ENCODE results near the gene NUP98.

NUP98 gene

GRCh38 chr11:3833449-3833848 lies 36.1 kb upstream of the NUP98 start:
- ATAC-seq (ENCODE audit: low read depth) (no peak), DNase-seq (ENCODE audit: low spot score) (no peak)
- no peak overlapping the region for H3K4me3 ChIP-seq (ENCODE audit: severe bottlenecking)
- H3K27me3 ChIP-seq (ENCODE audit: insufficient read depth, poor library complexity, severe bottlenecking), result no peaks in the 10 kb centered on the region
- peaks cover 45% of the 10 kb centered on the region for H3K36me3 ChIP-seq (ENCODE audit: low read depth)
- H3K9me3 ChIP-seq (ENCODE audit: severe bottlenecking), result no peaks in the 10 kb centered on the region
- H3K4me1 ChIP-seq (ENCODE audit: insufficient read depth, poor library complexity, severe bottlenecking), result no peaks in the 10 kb centered on the region
- TF ChIP-seq, protein P1, sequence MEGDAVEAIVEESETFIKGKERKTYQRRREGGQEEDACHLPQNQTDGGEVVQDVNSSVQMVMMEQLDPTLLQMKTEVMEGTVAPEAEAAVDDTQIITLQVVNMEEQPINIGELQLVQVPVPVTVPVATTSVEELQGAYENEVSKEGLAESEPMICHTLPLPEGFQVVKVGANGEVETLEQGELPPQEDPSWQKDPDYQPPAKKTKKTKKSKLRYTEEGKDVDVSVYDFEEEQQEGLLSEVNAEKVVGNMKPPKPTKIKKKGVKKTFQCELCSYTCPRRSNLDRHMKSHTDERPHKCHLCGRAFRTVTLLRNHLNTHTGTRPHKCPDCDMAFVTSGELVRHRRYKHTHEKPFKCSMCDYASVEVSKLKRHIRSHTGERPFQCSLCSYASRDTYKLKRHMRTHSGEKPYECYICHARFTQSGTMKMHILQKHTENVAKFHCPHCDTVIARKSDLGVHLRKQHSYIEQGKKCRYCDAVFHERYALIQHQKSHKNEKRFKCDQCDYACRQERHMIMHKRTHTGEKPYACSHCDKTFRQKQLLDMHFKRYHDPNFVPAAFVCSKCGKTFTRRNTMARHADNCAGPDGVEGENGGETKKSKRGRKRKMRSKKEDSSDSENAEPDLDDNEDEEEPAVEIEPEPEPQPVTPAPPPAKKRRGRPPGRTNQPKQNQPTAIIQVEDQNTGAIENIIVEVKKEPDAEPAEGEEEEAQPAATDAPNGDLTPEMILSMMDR (IDR thresholded peaks at IDR 0.05; ENCODE audit: poor library complexity, severe bottlenecking), result no peak
- H3K27ac ChIP-seq (ENCODE audit: poor library complexity, severe bottlenecking), result no peak overlapping the region

- Histone ChIP-seq H3K27ac (ENCODE audit: poor library complexity, severe bottlenecking) (no peak overlapping the region), H3K4me3 (ENCODE audit: severe bottlenecking) (no peak overlapping the region), H3K36me3 (ENCODE audit: low read depth) (peaks cover 40% of the 10 kb centered on the region), H3K9me3 (ENCODE audit: severe bottlenecking) (no peaks in the 10 kb centered on the region), H3K27me3 (ENCODE audit: insufficient read depth, poor library complexity, severe bottlenecking) (no peaks in the 10 kb centered on the region), H3K4me1 (ENCODE audit: insufficient read depth, poor library complexity, severe bottlenecking) (no peaks in the 10 kb centered on the region)
- no peak for ATAC-seq (ENCODE audit: low read depth)
- TF ChIP-seq, protein P1 (IDR thresholded peaks at IDR 0.05; ENCODE audit: poor library complexity, severe bottlenecking), result no peak
- DNase-seq (ENCODE audit: low spot score), result no peak
Observed at GRCh38 chr11:3832816-3833215, 35.5 kb upstream of the NUP98 start.

GRCh38 chr11:3831378-3832239 lies 34.3 kb upstream of the NUP98 start:
- Histone ChIP-seq H3K4me3 (ENCODE audit: severe bottlenecking) (no peak overlapping the region), H3K36me3 (ENCODE audit: low read depth) (peaks cover 49% of the 10 kb centered on the region), H3K4me1 (ENCODE audit: insufficient read depth, poor library complexity, severe bottlenecking) (no peaks in the 10 kb centered on the region), H3K9me3 (ENCODE audit: severe bottlenecking) (no peaks in the 10 kb centered on the region), H3K27ac (ENCODE audit: poor library complexity, severe bottlenecking) (no peak overlapping the region), H3K27me3 (ENCODE audit: insufficient read depth, poor library complexity, severe bottlenecking) (no peaks in the 10 kb centered on the region)
- no peak for ATAC-seq (ENCODE audit: low read depth)
- DNase-seq (ENCODE audit: low spot score), result no peak
- TF ChIP-seq, protein P1 (IDR thresholded peaks at IDR 0.05; ENCODE audit: poor library complexity, severe bottlenecking), result no peak

- no peaks in the 10 kb centered on the region for H3K27me3 ChIP-seq (ENCODE audit: insufficient read depth, poor library complexity, severe bottlenecking)
- H3K36me3 ChIP-seq (ENCODE audit: low read depth), result peaks cover 49% of the 10 kb centered on the region
- ATAC-seq (ENCODE audit: low read depth), result no peak
- TF ChIP-seq, protein P1 (IDR thresholded peaks at IDR 0.05; ENCODE audit: poor library complexity, severe bottlenecking), result no peak
- no peak overlapping the region for H3K4me3 ChIP-seq (ENCODE audit: severe bottlenecking)
- no peak overlapping the region for H3K27ac ChIP-seq (ENCODE audit: poor library complexity, severe bottlenecking)
- H3K9me3 ChIP-seq (ENCODE audit: severe bottlenecking), result no peaks in the 10 kb centered on the region
- H3K4me1 ChIP-seq (ENCODE audit: insufficient read depth, poor library complexity, severe bottlenecking), result no peaks in the 10 kb centered on the region
- no peak for DNase-seq (ENCODE audit: low spot score)
Observed at GRCh38 chr11:3830730-3831129, 33.4 kb upstream of the NUP98 start.

DNA sequence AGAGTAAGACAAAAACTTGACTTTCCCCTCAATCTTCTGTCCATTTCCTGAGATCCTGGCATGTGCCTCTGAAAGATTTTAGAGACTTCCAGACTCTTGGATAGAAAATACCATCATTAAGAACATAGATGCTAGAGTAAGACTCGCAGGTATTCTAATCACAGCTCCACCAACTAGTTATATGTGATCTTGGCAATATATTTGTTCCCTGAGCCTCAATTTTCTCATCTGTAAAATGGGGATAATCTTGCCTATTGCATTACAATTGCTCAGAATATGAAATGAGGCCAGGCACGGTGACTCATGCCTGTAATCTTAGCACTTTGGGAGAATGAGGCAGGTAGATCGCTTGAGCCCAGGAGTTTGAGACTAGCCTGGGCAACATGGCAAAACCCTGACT lies 32.7 kb upstream of the NUP98 start:
- H3K9me3 ChIP-seq (ENCODE audit: severe bottlenecking), result no peaks in the 10 kb centered on the region
- peaks cover 49% of the 10 kb centered on the region for H3K36me3 ChIP-seq (ENCODE audit: low read depth)
- TF ChIP-seq, protein P1 (IDR thresholded peaks at IDR 0.05; ENCODE audit: poor library complexity, severe bottlenecking), result no peak
- DNase-seq (ENCODE audit: low spot score), result no peak
- H3K4me3 ChIP-seq (ENCODE audit: severe bottlenecking), result no peak overlapping the region
- H3K4me1 ChIP-seq (ENCODE audit: insufficient read depth, poor library complexity, severe bottlenecking), result no peaks in the 10 kb centered on the region
- no peaks in the 10 kb centered on the region for H3K27me3 ChIP-seq (ENCODE audit: insufficient read depth, poor library complexity, severe bottlenecking)
- no peak overlapping the region for H3K27ac ChIP-seq (ENCODE audit: poor library complexity, severe bottlenecking)
- no peak for ATAC-seq (ENCODE audit: low read depth)
